Measurements from ENCODE around the gene TMEM187.
"Not testable (repeated sequence)": the region's sequence is repeated elsewhere in the genome, so short reads cannot be mapped to it uniquely, and the experiment has no call there.

TMEM187 gene

GRCh38 chrX:153974003-153974725, 1.6 kb downstream of the TMEM187 start:
- Histone ChIP-seq H3K36me3 (ENCODE audit: control insufficient read depth, insufficient read depth, low read length) (peaks cover 4% of the 10 kb centered on the region), H3K9me3 (ENCODE audit: control insufficient read depth, low read length) (no peaks in the 10 kb centered on the region), H3K4me3 (ENCODE audit: extremely low read depth, insufficient read depth, low read length, poor library complexity, severe bottlenecking) (no peak overlapping the region), H3K27ac (ENCODE audit: low read depth, low read length, severe bottlenecking) (no peak overlapping the region), H3K4me1 (ENCODE audit: control insufficient read depth, insufficient read depth, low read length, poor library complexity, severe bottlenecking) (peaks cover under 1% of the 10 kb centered on the region)
- WGBS, 2 experiments (ENCODE audit: insufficient coverage in 2 of 2), result 93 to 95% methylated on average over 5 to 10 of the region's 14 CpGs

- Histone ChIP-seq H3K4me1 (ENCODE audit: control insufficient read depth, insufficient read depth, low read length, poor library complexity, severe bottlenecking) (no peaks in the 10 kb centered on the region), H3K9me3 (ENCODE audit: control insufficient read depth, low read length) (no peaks in the 10 kb centered on the region), H3K36me3 (ENCODE audit: control insufficient read depth, insufficient read depth, low read length) (no peaks in the 10 kb centered on the region), H3K4me3 (ENCODE audit: extremely low read depth, insufficient read depth, low read length, poor library complexity, severe bottlenecking) (no peak overlapping the region), H3K27ac (ENCODE audit: low read depth, low read length, severe bottlenecking) (no peak overlapping the region)
- WGBS, 2 experiments (ENCODE audit: insufficient coverage in 2 of 2), result 100% methylated on average over 1 of the region's 3 CpGs; no CpG with 5 or more reads in 1 of the 2 experiments
These were observed 2.3 kb downstream of the TMEM187 start for GRCh38 chrX:153974726-153975286.

DNA sequence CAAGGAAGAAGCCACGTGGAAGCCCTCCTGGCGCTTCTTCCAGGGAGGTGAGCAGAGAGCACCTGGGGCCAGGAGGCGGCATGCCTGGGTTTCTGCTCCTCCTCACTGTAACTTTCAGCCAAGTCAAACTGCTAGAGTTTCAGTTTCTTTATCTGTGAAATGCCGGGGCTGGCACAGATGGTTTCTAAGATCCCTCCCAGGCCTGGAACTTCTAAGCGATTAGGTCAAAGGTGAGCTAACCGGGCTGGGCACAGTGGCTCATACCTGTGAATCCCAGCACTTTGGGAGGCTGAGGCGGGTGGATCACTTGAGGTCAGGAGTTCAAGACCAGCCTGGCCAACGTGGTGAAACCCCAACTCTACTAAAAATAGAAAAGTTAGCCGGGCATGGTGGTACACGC, 7.8 kb downstream of the TMEM187 start:
- H3K4me1 ChIP-seq (ENCODE audit: control insufficient read depth, insufficient read depth, low read length, poor library complexity, severe bottlenecking); H3K36me3 ChIP-seq (ENCODE audit: control insufficient read depth, insufficient read depth, low read length); H3K9me3 ChIP-seq (ENCODE audit: control insufficient read depth, low read length); H3K27ac ChIP-seq (ENCODE audit: low read depth, low read length, severe bottlenecking); H3K4me3 ChIP-seq (ENCODE audit: extremely low read depth, insufficient read depth, low read length, poor library complexity, severe bottlenecking): not testable (repeated sequence)
- 100% methylated on average over 1 to 2 of the region's 10 CpGs for WGBS, 2 experiments (ENCODE audit: insufficient coverage in 2 of 2)

DNA sequence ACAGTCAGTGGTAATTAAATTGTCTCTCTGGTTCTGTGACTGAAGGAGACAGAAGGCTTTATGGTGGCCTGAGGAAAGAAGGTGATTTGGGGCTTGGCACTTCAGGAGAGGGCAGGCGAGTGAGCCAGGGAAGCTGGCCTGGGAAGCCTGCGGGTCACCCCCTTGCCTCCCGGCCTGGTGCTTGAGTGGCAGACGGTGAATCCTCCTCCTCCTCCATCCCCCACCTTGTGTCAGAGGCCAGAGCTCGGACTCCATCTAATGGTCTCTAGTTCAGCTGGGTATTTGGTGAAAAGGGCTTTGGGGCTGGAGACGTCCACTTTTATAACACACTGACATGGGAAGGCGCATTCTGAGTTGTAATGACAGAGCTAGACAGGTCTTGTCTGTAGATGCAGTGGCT, 8.7 kb downstream of the TMEM187 start:
- WGBS, 2 experiments (ENCODE audit: insufficient coverage in 2 of 2), result 100% methylated on average over 1 of the region's 7 CpGs; no CpG with 5 or more reads in 1 of the 2 experiments
- H3K4me3 ChIP-seq (ENCODE audit: extremely low read depth, insufficient read depth, low read length, poor library complexity, severe bottlenecking), result no peak overlapping the region
- H3K27ac ChIP-seq (ENCODE audit: low read depth, low read length, severe bottlenecking), result no peak overlapping the region
- no peaks in the 10 kb centered on the region for H3K36me3 ChIP-seq (ENCODE audit: control insufficient read depth, insufficient read depth, low read length)
- no peaks in the 10 kb centered on the region for H3K9me3 ChIP-seq (ENCODE audit: control insufficient read depth, low read length)
- no peaks in the 10 kb centered on the region for H3K4me1 ChIP-seq (ENCODE audit: control insufficient read depth, insufficient read depth, low read length, poor library complexity, severe bottlenecking)

- Histone ChIP-seq H3K4me1 (ENCODE audit: control insufficient read depth, insufficient read depth, low read length, poor library complexity, severe bottlenecking) (no peaks in the 10 kb centered on the region), H3K36me3 (ENCODE audit: control insufficient read depth, insufficient read depth, low read length) (no peaks in the 10 kb centered on the region), H3K9me3 (ENCODE audit: control insufficient read depth, low read length) (no peaks in the 10 kb centered on the region), H3K27ac (ENCODE audit: low read depth, low read length, severe bottlenecking) (no peak overlapping the region), H3K4me3 (ENCODE audit: extremely low read depth, insufficient read depth, low read length, poor library complexity, severe bottlenecking) (no peak overlapping the region)
- WGBS, 2 experiments (ENCODE audit: insufficient coverage in 2 of 2), result 92 to 98% methylated on average over 24 to 47 of the region's 52 CpGs
These were observed 9.4 kb downstream of the TMEM187 start for GRCh38 chrX:153981771-153982533.

DNA sequence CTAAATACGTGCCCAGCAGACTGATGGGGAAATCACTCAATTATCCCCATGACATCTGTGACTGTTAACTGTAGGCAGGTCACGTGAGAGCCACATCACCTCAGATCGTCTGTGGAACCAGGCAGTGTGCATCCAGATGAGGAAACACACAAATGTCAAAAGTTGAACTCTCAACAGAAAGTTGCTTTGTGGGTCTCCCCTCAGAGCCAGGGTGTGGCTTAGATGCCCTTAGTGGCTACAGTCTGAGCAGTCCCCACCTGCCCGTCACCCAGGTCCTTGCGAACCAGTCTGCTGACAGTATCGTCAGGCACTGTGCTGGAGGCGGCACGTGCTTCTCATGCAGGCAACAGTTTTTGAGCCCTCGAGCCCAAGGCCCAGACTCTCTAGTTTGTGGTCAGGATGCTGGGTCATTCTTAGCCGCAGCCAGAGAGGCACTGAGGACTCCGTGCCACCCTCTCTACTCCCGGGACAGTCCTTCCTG, 10.8 kb downstream of the TMEM187 start:
- Histone ChIP-seq H3K27ac (ENCODE audit: low read depth, low read length, severe bottlenecking) (no peak overlapping the region), H3K4me1 (ENCODE audit: control insufficient read depth, insufficient read depth, low read length, poor library complexity, severe bottlenecking) (no peaks in the 10 kb centered on the region), H3K36me3 (ENCODE audit: control insufficient read depth, insufficient read depth, low read length) (no peaks in the 10 kb centered on the region), H3K4me3 (ENCODE audit: extremely low read depth, insufficient read depth, low read length, poor library complexity, severe bottlenecking) (no peak overlapping the region), H3K9me3 (ENCODE audit: control insufficient read depth, low read length) (no peaks in the 10 kb centered on the region)
- WGBS, 2 experiments (ENCODE audit: insufficient coverage in 2 of 2), result 93 to 100% methylated on average over 4 to 10 of the region's 12 CpGs

GRCh38 chrX:153984351-153985178, 12.0 kb downstream of the TMEM187 start:
- Histone ChIP-seq H3K9me3 (ENCODE audit: control insufficient read depth, low read length) (no peaks in the 10 kb centered on the region), H3K4me3 (ENCODE audit: extremely low read depth, insufficient read depth, low read length, poor library complexity, severe bottlenecking) (no peak overlapping the region), H3K4me1 (ENCODE audit: control insufficient read depth, insufficient read depth, low read length, poor library complexity, severe bottlenecking) (no peaks in the 10 kb centered on the region), H3K36me3 (ENCODE audit: control insufficient read depth, insufficient read depth, low read length) (no peaks in the 10 kb centered on the region), H3K27ac (ENCODE audit: low read depth, low read length, severe bottlenecking) (no peak overlapping the region)
- 93 to 95% methylated on average over 5 of the region's 20 CpGs for WGBS, 2 experiments (ENCODE audit: insufficient coverage in 2 of 2)

DNA sequence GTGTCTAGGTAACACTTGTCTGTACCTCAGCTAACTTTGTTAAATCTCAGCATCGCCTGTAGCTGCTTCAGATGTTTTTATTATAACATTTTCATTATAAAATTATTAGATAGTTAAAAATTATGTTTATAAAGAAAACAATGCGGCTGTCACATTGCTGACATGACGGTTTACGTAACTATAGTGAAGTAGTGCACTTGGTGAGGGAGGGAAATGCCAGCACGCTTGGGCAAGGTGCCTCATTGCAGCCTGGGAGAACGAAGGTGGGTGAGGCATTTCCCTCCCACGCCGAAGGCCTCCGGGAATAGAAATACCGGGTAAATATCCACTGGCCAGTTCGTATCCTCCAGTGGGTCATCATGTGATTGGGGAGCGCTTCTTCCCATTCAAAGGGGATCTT, 15.9 kb downstream of the TMEM187 start:
- Histone ChIP-seq H3K9me3 (ENCODE audit: control insufficient read depth, low read length) (no peaks in the 10 kb centered on the region), H3K4me1 (ENCODE audit: control insufficient read depth, insufficient read depth, low read length, poor library complexity, severe bottlenecking) (no peaks in the 10 kb centered on the region), H3K36me3 (ENCODE audit: control insufficient read depth, insufficient read depth, low read length) (no peaks in the 10 kb centered on the region), H3K4me3 (ENCODE audit: extremely low read depth, insufficient read depth, low read length, poor library complexity, severe bottlenecking) (no peak overlapping the region), H3K27ac (ENCODE audit: low read depth, low read length, severe bottlenecking) (no peak overlapping the region)
- 93 to 95% methylated on average over 8 to 9 of the region's 12 CpGs for WGBS, 2 experiments (ENCODE audit: insufficient coverage in 2 of 2)

DNA sequence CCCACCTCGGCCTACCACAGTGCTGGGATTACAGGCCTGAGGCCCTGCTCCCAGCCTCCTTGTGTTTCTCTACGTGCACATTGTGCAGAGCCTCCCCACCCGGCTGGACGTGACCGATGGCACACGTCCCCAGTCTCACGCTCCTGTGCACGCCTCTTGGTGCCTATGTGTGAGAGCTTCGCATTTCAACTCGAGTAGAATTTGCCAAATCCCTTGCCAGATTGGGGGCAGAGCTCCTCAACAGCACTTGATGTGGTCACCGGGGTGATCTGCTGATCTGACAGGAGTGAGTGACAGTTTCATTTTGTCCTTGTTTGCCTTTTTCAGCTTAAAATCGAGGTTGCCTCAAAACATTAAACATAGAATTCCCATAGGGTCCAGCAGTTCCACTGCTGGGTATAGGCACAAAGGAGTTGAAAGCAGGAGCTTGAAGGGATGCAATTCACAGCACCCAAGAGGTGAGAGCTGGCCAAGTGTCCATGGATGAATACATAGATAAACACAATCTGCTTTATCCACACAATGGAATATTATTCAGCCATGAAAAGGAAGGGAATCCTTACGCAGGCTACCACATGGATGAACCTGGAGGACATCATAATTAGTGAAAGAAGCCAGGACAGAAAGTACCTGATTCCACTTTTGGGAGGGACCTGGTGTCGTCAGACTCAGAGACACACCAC, 17.6 kb downstream of the TMEM187 start:
- no peak overlapping the region for H3K27ac ChIP-seq (ENCODE audit: low read depth, low read length, severe bottlenecking)
- H3K36me3 ChIP-seq (ENCODE audit: control insufficient read depth, insufficient read depth, low read length), result no peaks in the 10 kb centered on the region
- no peaks in the 10 kb centered on the region for H3K4me1 ChIP-seq (ENCODE audit: control insufficient read depth, insufficient read depth, low read length, poor library complexity, severe bottlenecking)
- H3K4me3 ChIP-seq (ENCODE audit: extremely low read depth, insufficient read depth, low read length, poor library complexity, severe bottlenecking), result no peak overlapping the region
- 97 to 100% methylated on average over 4 to 13 of the region's 14 CpGs for WGBS, 2 experiments (ENCODE audit: insufficient coverage in 2 of 2)
- no peaks in the 10 kb centered on the region for H3K9me3 ChIP-seq (ENCODE audit: control insufficient read depth, low read length)

Data from mesodermal cell (in vitro differentiated cells).